Smooth muscle cell (in vitro differentiated cells): ENCODE results near the gene KRTAP4-8. TPM values are rescaled to one million over a fixed set of nuclear protein-coding genes. Genes with fewer than 3 reads are reported as not detected.
A peak's percentile ranks its signal among the peaks of the same experiment; 100 is the strongest.

ENCODE experiments used
- DNase-seq: peaks from one replicate; lab custom pipeline; 2025; ENCODE audit not compliant: unreplicated experiment; lab: John Stamatoyannopoulos, UW
- H2AFZ ChIP-seq: fragments of 200-600 bp; sonication (generic); 2 replicates; pipeline ENCODE4 v1.6.0; 2016; ENCODE audit warnings: antibody characterized with exemption, low read depth, mild to moderate bottlenecking
- H3F3A ChIP-seq: fragments of 200-600 bp; sonication (generic); 2 replicates; pipeline ENCODE4 v1.6.0; 2017; ENCODE audit warnings: antibody characterized with exemption, low read depth
- H3K27ac ChIP-seq: fragments of 200-600 bp; sonication (generic); 2 replicates; pipeline ENCODE4 v1.5.1; 2016; ENCODE audit warnings: low read depth, mild to moderate bottlenecking
- H3K27me3 ChIP-seq: fragments of 200-600 bp; sonication (generic); 2 replicates; pipeline ENCODE4 v1.6.1; 2016; ENCODE audit warnings: low read depth, mild to moderate bottlenecking
- H3K36me3 ChIP-seq: fragments of 200-600 bp; sonication (generic); 2 replicates; pipeline ENCODE4 v1.5.1; 2016; ENCODE audit warnings: low read depth
- H3K4me1 ChIP-seq: fragments of 200-600 bp; sonication (generic); 2 replicates; pipeline ENCODE4 v1.5.1; 2016; ENCODE audit warnings: low read depth
- H3K4me2 ChIP-seq: fragments of 200-600 bp; sonication (generic); 2 replicates; pipeline ENCODE4 v1.6.0; 2016; ENCODE audit warnings: mild to moderate bottlenecking
- H3K4me3 ChIP-seq: fragments of 200-600 bp; sonication (generic); 2 replicates; pipeline ENCODE4 v1.5.1; 2016; ENCODE audit warnings: mild to moderate bottlenecking
- H3K79me2 ChIP-seq: fragments of 200-600 bp; sonication (generic); 2 replicates; pipeline ENCODE4 v1.6.0; 2016; ENCODE audit warnings: low read depth, mild to moderate bottlenecking
- H3K9ac ChIP-seq: fragments of 200-600 bp; sonication (generic); 2 replicates; pipeline ENCODE4 v1.6.0; 2016; ENCODE audit warnings: low read depth
- H3K9me3 ChIP-seq: fragments of 200-600 bp; sonication (generic); replicated peaks from 2 replicates; pipeline ENCODE4 v1.5.1; 2016; ENCODE audit warnings: low read depth
- H4K20me1 ChIP-seq: fragments of 200-600 bp; sonication (generic); 2 replicates; pipeline ENCODE4 v1.6.0; 2016; ENCODE audit warnings: low read depth
- CTCF ChIP-seq: fragments of 200-600 bp; sonication (generic); IDR thresholded peaks from 2 replicates; pipeline ENCODE4 v1.5.1; 2017; ENCODE audit warnings: borderline replicate concordance, mild to moderate bottlenecking, antibody characterized with exemption; ENCODE audit not compliant: insufficient read depth, poor library complexity, severe bottlenecking
- WGBS: methylation state at CpG from one replicate; pipeline ENCODE4 v1.1.7; 2016; ENCODE audit warnings: low lambda C conversion rate; 5-methylcytosine and 5-hydroxymethylcytosine counted together
- polyA plus RNA-seq: library from polyadenylated mRNA; unstranded; fragments of >200 nt; fragmentation: Nextera tagmentation; extraction: Ambion mirVana; gene quantifications from 2 replicates; pipeline ENCODE4 v1.2.1, GENCODE V29; 2016
- total RNA-seq: library from RNA; depleted of rRNA; stranded (reverse); fragments of >200 nt; gene quantifications from 2 replicates; pipeline ENCODE4 v1.2.3, GENCODE V29; 2014

Gene KRTAP4-8
- total RNA-seq (not detected in 2 replicates), polyA plus RNA-seq (0.56 TPM in 1 of 2 replicates, not detected in the other)

- H3K9me3 ChIP-seq = no peaks in the 10 kb centered on the region
- H3K4me3 ChIP-seq = no peak within 1 kb of the TSS
- H4K20me1 ChIP-seq = no peaks in the 10 kb centered on the region
- no peaks in the 10 kb centered on the region for H3K79me2 ChIP-seq
- no peaks in the 10 kb centered on the region for H3K27me3 ChIP-seq
- H3K4me2 ChIP-seq = peak within 1 kb of the TSS; percentile 61
- TF ChIP-seq CTCF = no peak
- H3K9ac ChIP-seq = no peak within 1 kb of the TSS
- H3K36me3 ChIP-seq = no peaks in the 10 kb centered on the region
- H3K27ac ChIP-seq = peak within 1 kb of the TSS; percentile 62
- no peak within 1 kb of the TSS for H2AFZ ChIP-seq
- H3F3A ChIP-seq = no peaks in the 10 kb centered on the region
- peaks cover 4% of the 10 kb centered on the region for H3K4me1 ChIP-seq
- whole genome bisulfite sequencing = 85% methylated on average over 4 of the region's 4 CpGs
- DNase-seq = no peak
Measured at GRCh38 chr17:41098042-41098441, at the start of gene KRTAP4-8. Gene KRTAP4-8, minus strand, starts transcription at chr17:41098142. Its CDS starts 58 bp downstream, at chr17:41098084.

- Histone ChIP-seq H2AFZ (no peak overlapping the region), H4K20me1 (no peaks in the 10 kb centered on the region), H3K4me3 (no peak overlapping the region), H3K36me3 (no peaks in the 10 kb centered on the region), H3K27me3 (no peaks in the 10 kb centered on the region), H3K79me2 (no peaks in the 10 kb centered on the region), H3K9me3 (no peaks in the 10 kb centered on the region), H3K4me1 (no peaks in the 10 kb centered on the region), H3K9ac (no peak overlapping the region), H3K27ac (no peak overlapping the region), H3F3A (no peaks in the 10 kb centered on the region), H3K4me2 (no peak overlapping the region)
- WGBS = 89% methylated on average over 2 of the region's 2 CpGs
- no peak for TF ChIP-seq CTCF
- no peak for DNase-seq
Measured at GRCh38 chr17:41145261-41145660, 47.3 kb upstream of the KRTAP4-8 start.

- H3K4me3 ChIP-seq = no peak overlapping the region
- H3K4me2 ChIP-seq = no peak overlapping the region
- no peaks in the 10 kb centered on the region for H3K36me3 ChIP-seq
- no peak for TF ChIP-seq CTCF
- no peaks in the 10 kb centered on the region for H3K4me1 ChIP-seq
- no peaks in the 10 kb centered on the region for H3K9me3 ChIP-seq
- no peaks in the 10 kb centered on the region for H3K27me3 ChIP-seq
- WGBS = 100% methylated on average over 1 of the region's 1 CpG
- H3K27ac ChIP-seq = no peak overlapping the region
- no peaks in the 10 kb centered on the region for H3K79me2 ChIP-seq
- H3K9ac ChIP-seq = no peak overlapping the region
- H3F3A ChIP-seq = no peaks in the 10 kb centered on the region
- no peak for DNase-seq
- H2AFZ ChIP-seq = no peak overlapping the region
- no peaks in the 10 kb centered on the region for H4K20me1 ChIP-seq
Measured at GRCh38 chr17:41144846-41145245, 46.9 kb upstream of the KRTAP4-8 start.

- Histone ChIP-seq H3F3A (no peaks in the 10 kb centered on the region), H3K4me1 (no peaks in the 10 kb centered on the region), H3K27me3 (no peaks in the 10 kb centered on the region), H3K9me3 (peaks cover 3% of the 10 kb centered on the region), H3K9ac (no peak overlapping the region), H3K79me2 (no peaks in the 10 kb centered on the region), H3K4me3 (no peak overlapping the region), H3K27ac (peak overlapping the region; percentile 25), H3K36me3 (no peaks in the 10 kb centered on the region), H2AFZ (no peak overlapping the region), H4K20me1 (no peaks in the 10 kb centered on the region), H3K4me2 (no peak overlapping the region)
- no peak for TF ChIP-seq CTCF
- DNase-seq = no peak
Measured at GRCh38 chr17:41141361-41141760, 43.4 kb upstream of the KRTAP4-8 start.
